Endothelial cell of umbilical vein (primary cell): Measurements from ENCODE around the gene PRKAG2. TPM values are rescaled to one million over a fixed set of nuclear protein-coding genes. Genes with fewer than 3 reads are reported as not detected.

ENCODE experiments used
- BruUV-seq: library from RNA; stranded (reverse); fragments of 400-500 nt; replicated peaks from 2 replicates; lab custom pipeline; 2021; lab: Mats Ljungman, UMichigan
- CTCF ChIA-PET: fragments of 300-600, 350-600 bp; sonication (Branson Sonifier 250); formaldehyde crosslinking; loops from one replicate; lab custom pipeline; 2021; ENCODE audit warnings: antibody characterized with exemption, inconsistent platforms; lab: Charles Lee
- POLR2A ChIA-PET: fragments of 300-600, 350-600 bp; sonication (Branson Sonifier 250); formaldehyde crosslinking; loops from one replicate; lab custom pipeline; 2021; ENCODE audit warnings: antibody characterized with exemption, inconsistent platforms; lab: Charles Lee
- DNase-seq: peaks from one replicate; pipeline ENCODE4 v3.0.0-alpha.2; 2011; ENCODE audit warnings: low read depth, low spot score
- FAIRE-seq: peaks from 2 replicates; lab custom pipeline; 2011; peaks lifted over from hg19 to GRCh38; lab: Jason Lieb, UNC
- H2AFZ ChIP-seq: 2 replicates; pipeline ENCODE4 v1.6.0; 2012; ENCODE audit warnings: low read depth, low read length, control low read depth, inconsistent platforms
- H3K27ac ChIP-seq: 2 replicates; pipeline ENCODE4 v1.5.1; 2011; ENCODE audit warnings: low read depth, mild to moderate bottlenecking, control low read depth, low read length, moderate library complexity; ENCODE audit not compliant: insufficient read depth
- H3K27me3 ChIP-seq, 2 experiments: 2 replicates each; pipeline versions ENCODE4 v1.6.0 to v1.6.1; 2011; ENCODE audit warnings: low read length in 2 of 2, mixed read lengths in 1 of 2; ENCODE audit not compliant: control insufficient read depth in 2 of 2, insufficient read depth in 2 of 2
- H3K36me3 ChIP-seq, 2 experiments: 2 replicates in 1 of 2; 3 replicates in 1 of 2; pipeline ENCODE4 v1.5.1; 2011; ENCODE audit warnings: low read length in 2 of 2, mild to moderate bottlenecking in 1 of 2, moderate library complexity in 1 of 2; ENCODE audit not compliant: control insufficient read depth in 2 of 2, insufficient read depth in 2 of 2; ENCODE audit errors: extremely low read depth in 1 of 2
- H3K4me1 ChIP-seq: 3 replicates; pipeline ENCODE4 v1.5.1; 2011; ENCODE audit warnings: mild to moderate bottlenecking, low read length; ENCODE audit not compliant: control insufficient read depth, insufficient read depth; ENCODE audit errors: extremely low read depth
- H3K4me2 ChIP-seq: 2 replicates; pipeline ENCODE4 v1.6.1; 2011; ENCODE audit warnings: low read length, control low read depth, mixed read lengths; ENCODE audit not compliant: insufficient read depth
- H3K4me3 ChIP-seq, 3 experiments: fragments of 200-600 bp in 1 of 3; sonication (generic), shearing (Covaris generic) in 1 of 3; replicated peaks in 1 of 3; 2 replicates each; pipeline ENCODE4 v1.5.1; 2011 to 2016; ENCODE audit warnings: control low read depth in 3 of 3, low read length in 3 of 3, mild to moderate bottlenecking in 2 of 3, inconsistent platforms in 1 of 3, low read depth in 1 of 3, moderate library complexity in 1 of 3; ENCODE audit not compliant: insufficient read depth in 1 of 3
- H3K79me2 ChIP-seq: 2 replicates; pipeline ENCODE4 v1.6.0; 2012; ENCODE audit warnings: low read length, inconsistent platforms; ENCODE audit not compliant: control insufficient read depth, insufficient read depth
- H3K9ac ChIP-seq: replicated peaks from 2 replicates; pipeline ENCODE3; 2011; ENCODE audit warnings: low read length, control low read depth; ENCODE audit not compliant: insufficient read depth; ENCODE audit errors: extremely low read depth
- H3K9me1 ChIP-seq: replicated peaks from 3 replicates; pipeline ENCODE4 v1.6.0; 2011; ENCODE audit warnings: mild to moderate bottlenecking, low read length; ENCODE audit not compliant: control insufficient read depth, insufficient read depth; ENCODE audit errors: extremely low read depth
- H3K9me3 ChIP-seq: replicated peaks from 2 replicates; pipeline ENCODE4 v1.5.1; 2012; ENCODE audit warnings: low read length, inconsistent platforms; ENCODE audit not compliant: control insufficient read depth, insufficient read depth
- H4K20me1 ChIP-seq: replicated peaks from 2 replicates; pipeline ENCODE3; 2011; ENCODE audit warnings: mild to moderate bottlenecking, low read length; ENCODE audit not compliant: control insufficient read depth, insufficient read depth; ENCODE audit errors: extremely low read depth
- CTCF ChIP-seq, 2 donors: IDR thresholded peaks; 1 replicate in 1 of 2; 2 replicates in 1 of 2; pipeline ENCODE4 v1.5.1; 2011; ENCODE audit warnings: low read length in 2 of 2, mild to moderate bottlenecking in 2 of 2, moderate library complexity in 2 of 2, control low read depth in 1 of 2, inconsistent platforms in 1 of 2, low read depth in 1 of 2; ENCODE audit not compliant: insufficient read depth in 1 of 2; ENCODE audit errors: extremely low read depth in 1 of 2
- EZH2 ChIP-seq: IDR thresholded peaks from 2 replicates; pipeline ENCODE4 v1.6.1; 2012; ENCODE audit warnings: borderline replicate concordance, low read depth, mild to moderate bottlenecking, moderate library complexity, low read length, inconsistent platforms; ENCODE audit not compliant: severe bottlenecking
- FOS ChIP-seq: IDR thresholded peaks from 2 replicates; pipeline ENCODE4 v1.6.1; 2011; ENCODE audit warnings: mild to moderate bottlenecking, low read length, moderate library complexity, borderline replicate concordance; ENCODE audit not compliant: insufficient read depth
- GATA2 ChIP-seq: IDR thresholded peaks from 2 replicates; pipeline ENCODE4 v1.7.0; 2011; ENCODE audit warnings: low read depth, mild to moderate bottlenecking, moderate library complexity, mixed read lengths, low read length; ENCODE audit not compliant: insufficient read length, insufficient read depth
- JUN ChIP-seq: IDR thresholded peaks from 2 replicates; pipeline ENCODE4 v1.6.1; 2011; ENCODE audit warnings: borderline replicate concordance, low read depth; ENCODE audit not compliant: insufficient read length, insufficient read depth
- MYC ChIP-seq: IDR thresholded peaks from one replicate; pipeline ENCODE4 v1.6.1; 2011; ENCODE audit warnings: mild to moderate bottlenecking, low read depth, low read length
- POLR2A ChIP-seq: IDR thresholded peaks from 2 replicates; pipeline ENCODE4 v1.6.1; 2012; ENCODE audit warnings: low read depth, mild to moderate bottlenecking, control low read depth, low read length
- POLR2AphosphoS5 ChIP-seq: IDR thresholded peaks from 2 replicates; pipeline ENCODE4 v1.6.1; 2012; ENCODE audit warnings: low read depth, mild to moderate bottlenecking, control low read depth, low read length, moderate library complexity; ENCODE audit not compliant: insufficient read depth
- dilution Hi-C: fragments of 300-500 bp; cut with MboI; formaldehyde crosslinking; loops from one replicate; pipeline ENCODE4 v1.15.0; 2019; ENCODE audit warnings: low sequenced_read_pairs; ENCODE audit not compliant: extremely low pct_ligation_motif_present
- intact Hi-C: fragments of 100-400 bp; cut with micrococcal nuclease; formaldehyde crosslinking; loops from one replicate; pipeline ENCODE4 v1.10.0; 2022
- polyA plus RNA-seq, 4 experiments: library from polyadenylated mRNA; depleted of rRNA in 3 of 4; stranded (reverse) in 3 of 4; unstranded in 1 of 4; fragments of >200 nt; gene quantifications; 2 replicates each; pipeline versions ENCODE4 v1.2.1 to v1.2.3, GENCODE V29; 2011 to 2012; ENCODE audit warnings: missing spikeins in 1 of 4
- total RNA-seq: library from RNA; stranded (reverse); gene quantifications from 2 replicates; pipeline ENCODE4 v1.2.3, GENCODE V29; 2021
- TF ChIP-seq, protein P1 (sequence below): IDR thresholded peaks from 2 replicates; pipeline ENCODE4 v1.6.1; 2011; ENCODE audit not compliant: insufficient read depth, insufficient read length

Gene PRKAG2
- total and polyA plus RNA-seq, 2 donors (not counting 3 experiments of a cell fraction or from before 2014, with no cell fraction given) = 19.3 to 51.5 TPM

- Histone ChIP-seq H3K9me3 (no peaks in the 10 kb centered on the region), H3K4me3 (no peak overlapping the region), H3K9me1 (no peaks in the 10 kb centered on the region), H3K36me3 (peaks cover 0 to 2% of the 10 kb centered on the region in 2 experiments), H2AFZ (no peak overlapping the region), H4K20me1 (no peaks in the 10 kb centered on the region), H3K79me2 (peaks cover 52% of the 10 kb centered on the region), H3K4me2 (no peak overlapping the region), H3K27me3 (no peaks in the 10 kb centered on the region), H3K27ac (peak overlapping the region; percentile 9), H3K4me1 (peaks cover 58% of the 10 kb centered on the region), H3K9ac (peak overlapping the region; percentile 29)
- TF ChIP-seq EZH2 (no peak), MYC (no peak), GATA2 (no peak), FOS (no peak), POLR2A (no peak), JUN (no peak), CTCF (IDR thresholded peaks at IDR 0.05; ENCODE audit: extremely low read depth in 1 of 2, insufficient read depth in 1 of 2, low read depth in 1 of 2, low read length in 2 of 2) (no peak), POLR2AphosphoS5 (no peak)
- TF ChIP-seq, protein P1, sequence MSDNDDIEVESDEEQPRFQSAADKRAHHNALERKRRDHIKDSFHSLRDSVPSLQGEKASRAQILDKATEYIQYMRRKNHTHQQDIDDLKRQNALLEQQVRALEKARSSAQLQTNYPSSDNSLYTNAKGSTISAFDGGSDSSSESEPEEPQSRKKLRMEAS = no peak
- FAIRE-seq (no peak), DNase-seq (peak; percentile 29)
- dilution Hi-C loops (no loop called here), intact Hi-C loops (no loop called here)
- POLR2A ChIA-PET = no interaction called here
- TSS peak; percentile 67 for BruUV-seq
- CTCF ChIA-PET = interaction anchor here (1.7 to 2.6 kb wide), 2 partner anchors 9 to 36 kb away, joined by 7 to 8 read pairs; no protein-coding TSS in a partner anchor
These were observed 281.1 kb downstream of the PRKAG2 start for GRCh38 chr7:151595702-151596350.
